Hematopoietic multipotent progenitor cell treated with erythropoietin and hydrocortisone succinate and interleukin-3 and kit ligand, for 15 days (in vitro differentiated cells): ENCODE data around the gene CIART.
A peak's percentile ranks its signal among the peaks of the same experiment; 100 is the strongest.
"Not testable (repeated sequence)": the region's sequence is repeated elsewhere in the genome, so short reads cannot be mapped to it uniquely, and the experiment has no call there.

Source experiments
- DNase-seq: peaks from one replicate; pipeline ENCODE4 v3.0.0-alpha.2; 2015; ENCODE audit warnings: low spot score

Gene CIART

GRCh38 chr1:150281758-150282557 lies at the start of gene CIART:
CIART (plus strand) TSS chr1:150282554; CDS start chr1:150283268, 714 bp downstream.
- DNase-seq, result peak; percentile 81

- DNase-seq, result not testable (repeated sequence)
Observed at GRCh38 chr1:150232921-150233320, 49.4 kb upstream of the CIART start.

- DNase-seq, result peak; percentile 14
Observed at GRCh38 chr1:150233359-150234308, 48.7 kb upstream of the CIART start.

GRCh38 chr1:150234309-150234565 lies 48.1 kb upstream of the CIART start:
- no peak for DNase-seq

GRCh38 chr1:150234566-150235293 lies 47.6 kb upstream of the CIART start:
- DNase-seq, result peak; percentile 72

GRCh38 chr1:150235294-150235851 lies 47.0 kb upstream of the CIART start:
- DNase-seq, result peak; percentile 15

GRCh38 chr1:150235852-150236613 lies 46.3 kb upstream of the CIART start, which contains the start of gene ANP32E:
ANP32E (minus strand) TSS chr1:150236112; CDS start chr1:150235786, 326 bp downstream.
- DNase-seq, result peak; percentile 97

- DNase-seq, result peak; percentile 12
Observed at GRCh38 chr1:150236614-150237100, 45.7 kb upstream of the CIART start.

GRCh38 chr1:150237176-150237575 lies 45.2 kb upstream of the CIART start:
- not testable (repeated sequence) for DNase-seq

- DNase-seq, result no peak
Observed at GRCh38 chr1:150237746-150238145, 44.6 kb upstream of the CIART start.

- no peak for DNase-seq
Observed at GRCh38 chr1:150243003-150243402, 39.4 kb upstream of the CIART start.

GRCh38 chr1:150249936-150250335 lies 32.4 kb upstream of the CIART start:
- no peak for DNase-seq

- no peak for DNase-seq
Observed at GRCh38 chr1:150256198-150256553, 26.2 kb upstream of the CIART start.

GRCh38 chr1:150256554-150257341 lies 25.6 kb upstream of the CIART start:
- no peak for DNase-seq

- DNase-seq, result no peak
Observed at GRCh38 chr1:150257624-150258585, 24.4 kb upstream of the CIART start, which contains the start of gene CA14. CA14 (plus strand) TSS chr1:150257774; CDS start chr1:150258129, 355 bp downstream.

- DNase-seq, result no peak
Observed at GRCh38 chr1:150259217-150259616, 23.1 kb upstream of the CIART start.

- no peak for DNase-seq
Observed at GRCh38 chr1:150259758-150260669, 22.3 kb upstream of the CIART start.

GRCh38 chr1:150261367-150261766 lies 21.0 kb upstream of the CIART start:
- no peak for DNase-seq
